Measurements from ENCODE around the gene NKX6-1.

- no peak for TF ChIP-seq CTCF (IDR thresholded peaks at IDR 0.05)
- TF ChIP-seq POLR2A (IDR thresholded peaks at IDR 0.05) = no peak
Measured at GRCh38 chr4:84470204-84470785, 28.8 kb downstream of the NKX6-1 start.

All from esophagus squamous epithelium (tissue), 4 donors.